Measurements from ENCODE around the gene BIK. TPM values are rescaled to one million over a fixed set of nuclear protein-coding genes. Genes with fewer than 3 reads are reported as not detected.
A peak's percentile ranks its signal among the peaks of the same experiment; 100 is the strongest.
"Not testable (repeated sequence)": the region's sequence is repeated elsewhere in the genome, so short reads cannot be mapped to it uniquely, and the experiment has no call there.

BIK gene
- total and polyA plus RNA-seq, 2 donors (not counting 1 experiment from before 2014, with no cell fraction given): not detected

DNA sequence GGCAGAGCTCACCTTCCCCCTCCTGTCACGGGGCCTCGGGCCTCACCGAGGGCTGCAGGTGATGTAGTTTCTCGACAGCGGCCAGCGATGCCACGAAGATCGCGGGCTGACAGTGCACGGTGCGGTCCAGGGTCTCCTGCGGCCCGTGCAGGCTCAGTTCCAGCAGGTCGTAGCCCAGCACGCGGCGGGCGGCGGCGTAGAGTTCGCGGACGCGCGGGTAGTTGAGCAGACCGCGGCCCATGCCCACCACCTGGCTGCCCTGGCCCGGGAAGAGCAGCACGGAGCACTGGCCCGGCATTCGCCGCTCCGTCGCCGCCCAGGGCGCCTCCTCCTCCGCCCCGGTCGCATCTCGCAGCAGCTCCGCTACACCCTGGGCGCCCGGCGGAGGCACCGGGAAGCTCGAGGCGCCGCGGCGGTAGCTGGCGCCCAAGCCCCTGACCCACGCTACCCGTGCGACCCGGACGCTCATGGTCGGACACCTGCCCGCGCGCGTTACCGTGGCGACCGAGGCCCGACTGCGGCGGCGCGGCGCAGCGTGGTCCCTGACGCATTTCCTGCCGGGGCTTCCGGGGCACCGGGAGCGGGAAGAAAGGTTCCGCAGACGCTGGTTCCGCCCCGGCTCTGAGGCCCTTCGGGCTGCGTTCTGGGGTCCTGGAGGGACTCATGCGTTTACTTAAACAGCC, 32.5 kb downstream of the BIK start, which contains the start of gene MCAT:
Gene MCAT, minus strand, starts transcription at position 519 of the 683 bp plus-strand sequence. Its CDS starts 50 bp downstream, at position 469.
- peaks cover 5% of the 10 kb centered on the region for H3K79me2 ChIP-seq (ENCODE audit: control insufficient read depth, insufficient read depth, low read length)

DNA sequence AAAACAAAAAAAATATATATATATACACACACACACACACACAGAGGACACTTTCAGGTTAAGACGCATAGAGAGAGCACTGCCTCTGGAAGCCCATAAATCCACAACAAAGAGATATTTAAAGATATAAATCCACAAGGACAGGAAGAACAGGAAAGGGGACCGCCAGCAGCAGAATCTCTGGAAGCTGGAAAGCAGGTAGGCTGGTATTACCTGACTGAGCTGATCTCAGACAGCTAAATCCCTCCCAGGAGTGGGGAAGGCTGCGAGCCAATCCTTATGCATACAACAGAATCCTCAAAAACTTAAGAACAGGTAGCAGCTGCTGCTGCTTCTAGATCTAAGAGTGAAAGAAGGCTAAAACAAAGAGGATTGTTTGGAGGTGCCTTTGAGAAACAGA, 34.4 kb downstream of the BIK start:
- no peak overlapping the region for H3K9ac ChIP-seq (ENCODE audit: insufficient read depth, low read length)
- no peaks in the 10 kb centered on the region for H4K20me1 ChIP-seq (ENCODE audit: control insufficient read depth, extremely low read depth, insufficient read depth, low read length)
- no peaks in the 10 kb centered on the region for H3K36me3 ChIP-seq (ENCODE audit: control insufficient read depth, insufficient read depth, low read length)
- H3K4me3 ChIP-seq (replicated peaks in 1 of 4; ENCODE audit: control extremely low read depth in 1 of 4, insufficient read depth in 1 of 4, low read depth in 3 of 4, low read length in 4 of 4): no peak overlapping the region
- H2AFZ ChIP-seq (ENCODE audit: low read length): no peak overlapping the region
- H3K27ac ChIP-seq (ENCODE audit: insufficient read depth, low read length): no peak overlapping the region
- no peaks in the 10 kb centered on the region for H3K27me3 ChIP-seq (ENCODE audit: control insufficient read depth, insufficient read depth, low read length)
- H3K4me1 ChIP-seq (ENCODE audit: control insufficient read depth, extremely low read depth, insufficient read depth, low read length): no peaks in the 10 kb centered on the region
- no peak for TF ChIP-seq EZH2 (IDR thresholded peaks at IDR 0.05; ENCODE audit: low read length, missing control alignments)
- TF ChIP-seq, protein P1, sequence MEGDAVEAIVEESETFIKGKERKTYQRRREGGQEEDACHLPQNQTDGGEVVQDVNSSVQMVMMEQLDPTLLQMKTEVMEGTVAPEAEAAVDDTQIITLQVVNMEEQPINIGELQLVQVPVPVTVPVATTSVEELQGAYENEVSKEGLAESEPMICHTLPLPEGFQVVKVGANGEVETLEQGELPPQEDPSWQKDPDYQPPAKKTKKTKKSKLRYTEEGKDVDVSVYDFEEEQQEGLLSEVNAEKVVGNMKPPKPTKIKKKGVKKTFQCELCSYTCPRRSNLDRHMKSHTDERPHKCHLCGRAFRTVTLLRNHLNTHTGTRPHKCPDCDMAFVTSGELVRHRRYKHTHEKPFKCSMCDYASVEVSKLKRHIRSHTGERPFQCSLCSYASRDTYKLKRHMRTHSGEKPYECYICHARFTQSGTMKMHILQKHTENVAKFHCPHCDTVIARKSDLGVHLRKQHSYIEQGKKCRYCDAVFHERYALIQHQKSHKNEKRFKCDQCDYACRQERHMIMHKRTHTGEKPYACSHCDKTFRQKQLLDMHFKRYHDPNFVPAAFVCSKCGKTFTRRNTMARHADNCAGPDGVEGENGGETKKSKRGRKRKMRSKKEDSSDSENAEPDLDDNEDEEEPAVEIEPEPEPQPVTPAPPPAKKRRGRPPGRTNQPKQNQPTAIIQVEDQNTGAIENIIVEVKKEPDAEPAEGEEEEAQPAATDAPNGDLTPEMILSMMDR (conservative IDR thresholded peaks at IDR 0.05 in 1 of 2, IDR thresholded peaks at IDR 0.05 in 1 of 2; ENCODE audit: low read depth in 1 of 2, low read length in 2 of 2): no peak
- DNase-seq (ENCODE audit: low read depth in 2 of 2): no peak
- no peaks in the 10 kb centered on the region for H3K9me3 ChIP-seq (ENCODE audit: control insufficient read depth, insufficient read depth, low read depth, low read length)
- no peak overlapping the region for H3K4me2 ChIP-seq (ENCODE audit: extremely low read depth, insufficient read depth, low read length)
- peaks cover 5% of the 10 kb centered on the region for H3K79me2 ChIP-seq (ENCODE audit: control insufficient read depth, insufficient read depth, low read length)

More for the DNA sequence above, 32.5 kb downstream of the BIK start, which contains the start of gene MCAT:
- Histone ChIP-seq H2AFZ (ENCODE audit: low read length) (peak within 1 kb of the TSS; percentile 83), H3K9ac (ENCODE audit: insufficient read depth, low read length) (peak within 1 kb of the TSS; percentile 84), H3K4me3 (replicated peaks in 1 of 4; ENCODE audit: control extremely low read depth in 1 of 4, insufficient read depth in 1 of 4, low read depth in 3 of 4, low read length in 4 of 4) (peak within 1 kb of the TSS; percentile 75 to 99 (median 89)), H3K4me2 (ENCODE audit: extremely low read depth, insufficient read depth, low read length) (peak within 1 kb of the TSS; percentile 93), H4K20me1 (ENCODE audit: control insufficient read depth, extremely low read depth, insufficient read depth, low read length) (no peaks in the 10 kb centered on the region), H3K27ac (ENCODE audit: insufficient read depth, low read length) (peak within 1 kb of the TSS; percentile 90), H3K36me3 (ENCODE audit: control insufficient read depth, insufficient read depth, low read length) (no peaks in the 10 kb centered on the region), H3K4me1 (ENCODE audit: control insufficient read depth, extremely low read depth, insufficient read depth, low read length) (no peaks in the 10 kb centered on the region), H3K27me3 (ENCODE audit: control insufficient read depth, insufficient read depth, low read length) (no peaks in the 10 kb centered on the region), H3K9me3 (ENCODE audit: control insufficient read depth, insufficient read depth, low read depth, low read length) (no peaks in the 10 kb centered on the region)
- DNase-seq (ENCODE audit: low read depth in 2 of 2): peak; percentile 72
- TF ChIP-seq, protein P1 (conservative IDR thresholded peaks at IDR 0.05 in 1 of 2, IDR thresholded peaks at IDR 0.05 in 1 of 2; ENCODE audit: low read depth in 1 of 2, low read length in 2 of 2): no peak
- no peak for TF ChIP-seq EZH2 (IDR thresholded peaks at IDR 0.05; ENCODE audit: low read length, missing control alignments)

DNA sequence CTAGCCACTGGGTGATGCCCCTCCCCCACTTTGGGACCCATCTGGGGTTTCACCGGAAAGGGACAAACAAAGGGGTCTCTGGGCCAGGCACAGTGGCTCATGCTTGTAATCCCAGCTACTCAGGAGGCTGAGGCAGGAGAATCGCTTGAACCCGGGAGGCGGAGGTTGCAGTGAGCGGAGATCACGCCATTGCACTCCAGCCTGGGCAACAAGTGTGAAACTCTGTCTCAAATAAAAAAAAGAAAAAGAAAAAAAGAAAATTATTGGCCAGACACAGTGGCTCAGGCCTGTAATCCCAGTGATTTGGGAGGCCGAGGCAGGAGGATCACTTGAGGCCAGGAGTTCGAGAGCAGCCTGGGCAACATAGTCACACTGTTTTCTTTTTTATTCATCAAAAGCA, 34.8 kb downstream of the BIK start:
- H2AFZ ChIP-seq (ENCODE audit: low read length); H4K20me1 ChIP-seq (ENCODE audit: control insufficient read depth, extremely low read depth, insufficient read depth, low read length); H3K4me1 ChIP-seq (ENCODE audit: control insufficient read depth, extremely low read depth, insufficient read depth, low read length); H3K9me3 ChIP-seq (ENCODE audit: control insufficient read depth, insufficient read depth, low read depth, low read length); H3K9ac ChIP-seq (ENCODE audit: insufficient read depth, low read length); H3K27ac ChIP-seq (ENCODE audit: insufficient read depth, low read length); DNase-seq (ENCODE audit: low read depth in 2 of 2); H3K4me2 ChIP-seq (ENCODE audit: extremely low read depth, insufficient read depth, low read length); H3K27me3 ChIP-seq (ENCODE audit: control insufficient read depth, insufficient read depth, low read length); H3K79me2 ChIP-seq (ENCODE audit: control insufficient read depth, insufficient read depth, low read length); H3K36me3 ChIP-seq (ENCODE audit: control insufficient read depth, insufficient read depth, low read length); H3K4me3 ChIP-seq (replicated peaks in 1 of 4; ENCODE audit: control extremely low read depth in 1 of 4, insufficient read depth in 1 of 4, low read depth in 3 of 4, low read length in 4 of 4): not testable (repeated sequence)

DNA sequence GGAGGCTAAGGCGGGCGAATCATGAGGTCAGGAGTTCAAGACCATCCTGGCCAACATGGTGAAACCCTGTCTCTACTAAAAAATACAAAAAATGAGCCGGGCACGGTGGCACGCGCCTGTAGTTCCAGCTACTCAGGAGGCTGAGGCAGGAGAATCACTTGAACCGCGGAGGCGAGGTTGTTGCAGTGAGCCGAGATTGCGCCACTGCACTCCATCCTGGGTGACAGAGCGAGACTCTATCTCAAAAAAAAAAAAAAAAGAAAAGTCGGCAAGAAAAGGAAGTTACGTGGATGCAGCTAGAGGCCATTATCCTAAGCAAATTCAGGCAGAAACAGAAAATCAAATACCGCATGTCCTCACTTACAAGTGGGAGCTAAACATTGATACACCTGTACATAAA, 35.8 kb downstream of the BIK start:
- not testable (repeated sequence) for H3K9me3 ChIP-seq (ENCODE audit: control insufficient read depth, insufficient read depth, low read depth, low read length); DNase-seq (ENCODE audit: low read depth in 2 of 2); H3K79me2 ChIP-seq (ENCODE audit: control insufficient read depth, insufficient read depth, low read length); H3K27ac ChIP-seq (ENCODE audit: insufficient read depth, low read length); H3K9ac ChIP-seq (ENCODE audit: insufficient read depth, low read length); H3K4me3 ChIP-seq (replicated peaks in 1 of 4; ENCODE audit: control extremely low read depth in 1 of 4, insufficient read depth in 1 of 4, low read depth in 3 of 4, low read length in 4 of 4); H3K4me1 ChIP-seq (ENCODE audit: control insufficient read depth, extremely low read depth, insufficient read depth, low read length); H4K20me1 ChIP-seq (ENCODE audit: control insufficient read depth, extremely low read depth, insufficient read depth, low read length); H3K27me3 ChIP-seq (ENCODE audit: control insufficient read depth, insufficient read depth, low read length); H2AFZ ChIP-seq (ENCODE audit: low read length); H3K36me3 ChIP-seq (ENCODE audit: control insufficient read depth, insufficient read depth, low read length); H3K4me2 ChIP-seq (ENCODE audit: extremely low read depth, insufficient read depth, low read length)

Measured in fibroblast of lung (primary cell).